GM19463 (cell line): Measurements from ENCODE around the gene IGLL1.
"Not testable (repeated sequence)": the region's sequence is repeated elsewhere in the genome, so short reads cannot be mapped to it uniquely, and the experiment has no call there.

Experiments used
- ATAC-seq: cut with Tn5 transposase; IDR thresholded peaks from one replicate; pipeline ENCODE4 v1.9.1; 2021; ENCODE audit warnings: mild to moderate bottlenecking, moderate library complexity; ENCODE audit not compliant: unreplicated experiment

The IGLL1 gene

DNA sequence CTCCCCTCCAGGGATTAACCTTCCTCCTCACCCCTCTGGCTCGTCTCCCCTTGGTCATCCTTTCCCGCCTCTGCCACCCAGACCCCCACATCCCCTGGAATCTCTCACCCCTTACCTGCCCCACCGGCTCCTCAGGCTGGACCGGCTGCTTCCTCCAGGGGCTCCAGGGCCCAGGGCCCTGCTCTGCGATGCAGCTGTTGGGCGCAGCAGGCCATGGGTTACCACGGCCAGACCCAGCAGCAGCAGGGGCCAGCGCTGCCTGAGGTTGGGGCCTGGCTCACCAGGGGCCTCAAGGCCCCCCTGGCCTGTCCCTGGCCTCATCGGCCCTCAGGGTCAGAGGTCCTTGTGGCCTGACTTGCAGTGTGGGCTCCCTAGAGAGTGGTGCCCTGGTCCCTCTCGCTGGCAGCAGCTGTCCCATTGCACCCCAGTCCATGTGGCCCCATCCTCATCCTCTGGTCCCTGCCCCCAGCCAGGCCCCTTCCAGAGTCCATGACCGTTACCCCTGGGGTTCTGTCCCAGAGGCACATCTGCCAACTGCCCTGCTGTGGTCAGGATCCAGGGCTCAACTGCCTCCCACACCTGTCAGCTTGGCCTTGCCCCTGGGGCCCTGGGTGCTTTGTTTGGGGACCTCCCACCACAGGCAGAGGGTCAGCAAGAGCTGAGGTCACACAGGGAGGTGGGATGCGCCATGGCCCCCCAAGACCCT, at the start of gene IGLL1:
Gene IGLL1, minus strand, starts transcription at position 421 of the 706 bp plus-strand sequence. Its CDS starts 100 bp downstream, at position 321.
- no peak for ATAC-seq

DNA sequence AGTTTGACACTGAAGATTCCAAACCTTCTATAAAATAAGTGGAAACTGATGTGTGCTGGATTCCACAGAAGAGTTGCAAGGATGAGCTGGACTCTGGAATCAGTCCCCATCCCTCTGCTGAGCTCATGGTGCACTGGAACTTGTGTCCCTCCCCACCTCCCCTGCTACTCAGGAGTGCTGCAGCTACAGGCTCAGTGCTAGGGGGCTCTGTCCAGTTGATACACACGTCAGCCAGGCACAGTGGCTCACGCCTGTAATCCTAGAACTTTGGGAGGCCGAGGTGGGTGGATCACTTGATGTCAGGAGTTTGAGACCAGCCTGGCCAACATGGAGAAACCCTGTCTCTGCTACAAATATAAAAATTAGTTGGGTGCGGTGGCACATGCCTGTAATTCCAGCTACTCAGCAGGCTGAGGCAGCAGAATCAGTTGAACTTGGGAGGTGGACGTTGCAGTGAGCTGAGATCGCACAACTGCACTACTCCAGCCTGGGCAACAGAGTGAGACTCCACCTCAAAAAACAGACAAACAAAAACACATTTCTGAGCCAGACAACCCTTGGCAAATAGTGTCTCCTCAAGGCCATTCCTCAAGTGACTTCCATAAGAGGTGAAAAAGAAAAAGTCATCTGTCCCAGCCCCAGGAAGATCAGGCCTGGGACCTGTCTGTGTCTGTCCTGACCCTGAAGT, 48.1 kb upstream of the IGLL1 start:
- ATAC-seq, result not testable (repeated sequence)

- ATAC-seq, result not testable (repeated sequence)
Observed at GRCh38 chr22:23627401-23628055, 47.4 kb upstream of the IGLL1 start.

DNA sequence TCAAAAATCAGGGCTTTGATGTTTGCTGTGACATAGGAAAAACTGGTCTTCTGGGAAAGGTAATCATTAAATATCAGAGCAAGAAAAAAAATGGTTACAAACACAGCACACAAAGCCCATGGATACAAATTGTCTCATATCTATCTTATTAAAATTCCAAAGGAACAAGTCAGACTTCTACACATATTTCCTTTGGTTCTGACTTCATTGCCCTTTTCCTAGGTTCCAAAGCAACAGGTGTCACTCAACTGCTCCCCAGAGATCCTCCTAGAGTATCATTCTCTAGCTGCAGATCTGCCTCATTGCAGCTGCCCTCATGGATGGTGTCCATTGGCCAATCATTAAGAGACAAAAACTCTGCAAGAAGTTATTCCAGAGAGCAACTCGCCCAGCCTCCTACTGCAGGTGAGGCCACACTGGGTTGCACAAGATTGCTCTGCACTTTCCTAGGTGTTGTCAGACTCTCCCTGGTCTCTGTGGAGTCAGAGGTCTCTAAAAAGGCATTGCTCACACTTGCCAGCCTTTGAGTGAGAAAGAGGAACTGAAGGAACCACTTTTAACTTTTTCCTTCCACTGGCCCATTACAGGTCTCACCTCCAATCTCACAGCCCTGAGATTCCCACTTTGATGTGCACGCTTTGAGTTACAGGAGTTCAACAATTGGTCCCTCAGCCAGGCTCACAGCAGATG, 46.3 kb upstream of the IGLL1 start:
- ATAC-seq, result no peak

DNA sequence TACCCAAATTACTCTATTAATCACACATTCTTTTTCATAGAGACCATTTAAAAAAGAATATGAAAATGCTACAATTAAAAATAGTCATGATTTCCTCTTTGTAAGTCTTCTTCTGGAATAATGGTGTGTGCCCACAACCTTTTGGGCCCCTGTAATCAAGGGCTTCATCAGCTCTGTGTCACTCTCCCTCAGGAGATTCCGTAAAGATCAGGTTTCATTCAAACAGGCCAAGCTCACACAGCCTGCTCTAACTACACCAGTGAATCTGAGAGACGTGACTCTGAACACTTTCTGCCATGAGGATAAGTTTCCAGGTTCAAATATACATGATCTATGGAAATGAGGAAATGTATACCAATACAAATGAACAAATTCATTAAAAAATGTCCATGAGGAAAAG, 42.5 kb upstream of the IGLL1 start:
- ATAC-seq, result no peak

- not testable (repeated sequence) for ATAC-seq
Observed at GRCh38 chr22:23621916-23622315, 41.8 kb upstream of the IGLL1 start.

- ATAC-seq, result no peak
Observed at GRCh38 chr22:23621082-23621780, 41.1 kb upstream of the IGLL1 start.

DNA sequence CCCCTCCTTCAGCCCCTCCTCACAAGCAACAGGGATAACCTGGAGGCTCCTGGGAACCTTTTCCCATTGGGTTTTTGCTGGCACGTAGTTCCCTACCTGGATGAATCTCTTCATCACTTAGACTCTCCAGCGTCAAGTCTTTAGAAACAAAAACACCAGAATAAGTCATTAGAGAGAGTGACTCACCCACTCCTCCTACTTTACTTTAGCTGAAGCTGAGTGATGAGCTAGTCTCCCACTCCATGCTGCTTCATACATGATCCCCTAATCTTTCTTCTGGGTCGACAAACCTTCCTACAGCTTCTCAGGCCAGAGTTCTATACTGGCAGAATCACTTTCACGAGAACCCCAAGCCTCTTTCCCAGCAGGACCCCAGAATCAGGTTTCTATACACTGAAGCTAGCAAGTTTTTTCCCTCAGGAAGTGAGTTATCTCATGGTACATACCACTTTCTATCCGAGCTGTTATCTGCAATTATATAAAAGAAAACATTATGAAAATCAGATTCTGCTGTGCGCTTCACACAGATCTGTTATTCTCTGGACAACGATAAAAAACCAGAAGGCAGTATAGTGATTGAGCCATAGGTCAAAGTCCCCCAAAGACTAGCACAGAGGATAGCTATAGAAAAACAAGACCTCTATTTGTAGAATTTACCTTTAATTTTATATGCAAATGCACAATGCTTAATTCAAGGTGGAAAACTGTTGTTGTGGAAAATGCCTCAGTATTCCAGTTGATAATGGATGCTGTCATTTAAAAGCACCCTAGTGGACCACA, 33.3 kb upstream of the IGLL1 start:
- ATAC-seq, result no peak

DNA sequence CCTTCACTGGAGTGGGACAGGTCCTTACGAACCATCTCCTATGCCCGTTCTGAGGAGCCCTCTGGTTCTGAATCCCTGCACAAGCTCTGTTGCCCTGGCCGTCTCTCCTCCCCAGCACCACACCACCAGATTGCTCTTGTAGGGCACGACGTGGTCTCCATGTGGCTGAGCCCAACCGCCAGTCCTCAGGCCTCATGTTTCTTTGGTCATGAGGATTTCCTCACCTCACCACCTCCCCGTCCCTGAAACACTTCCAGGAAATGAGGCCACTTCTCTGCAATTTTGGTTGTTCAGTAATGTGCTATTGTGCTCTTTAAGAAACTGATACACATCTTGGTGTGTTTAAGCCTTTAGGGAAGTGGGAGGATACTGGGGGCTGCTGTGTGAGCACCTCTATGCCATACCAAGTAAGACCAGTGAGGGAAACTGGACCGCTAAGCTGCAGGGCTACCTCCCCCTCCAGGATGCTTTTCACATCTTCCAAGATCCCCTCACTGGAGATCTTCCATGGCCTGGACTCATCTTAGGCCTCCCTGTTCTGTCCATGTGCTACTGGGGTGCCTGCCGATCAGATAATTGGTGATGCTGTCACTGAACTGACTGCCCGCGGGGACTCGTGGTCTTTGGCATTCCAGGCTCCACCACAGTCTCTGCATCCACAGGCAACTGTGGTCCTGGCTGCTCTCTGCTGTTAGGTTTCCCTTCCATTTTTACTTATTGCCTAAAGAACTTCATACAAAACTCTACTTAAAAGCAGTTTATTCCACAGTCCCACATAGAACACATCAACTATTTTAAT, 30.1 kb upstream of the IGLL1 start:
- ATAC-seq, result no peak

DNA sequence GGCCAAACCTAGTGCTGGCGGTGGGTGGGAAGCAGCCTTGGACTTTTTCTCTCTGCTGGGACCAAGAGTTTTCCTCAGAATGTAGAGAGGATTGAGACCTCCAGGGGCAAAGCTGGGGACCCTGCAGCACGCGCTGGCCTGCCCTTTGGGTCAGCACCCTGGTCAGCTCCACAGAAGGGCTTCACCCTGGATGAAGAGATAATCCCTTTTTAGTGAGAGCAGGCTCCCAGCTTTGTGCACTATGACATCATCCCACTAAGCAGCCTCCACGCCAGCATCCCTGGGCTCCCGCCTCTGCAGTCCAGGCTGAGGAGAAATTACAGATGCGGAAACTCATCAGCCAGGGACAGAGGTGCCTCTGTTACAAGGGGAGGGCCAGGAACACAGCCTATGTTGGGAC, 28.5 kb upstream of the IGLL1 start:
- ATAC-seq, result no peak

DNA sequence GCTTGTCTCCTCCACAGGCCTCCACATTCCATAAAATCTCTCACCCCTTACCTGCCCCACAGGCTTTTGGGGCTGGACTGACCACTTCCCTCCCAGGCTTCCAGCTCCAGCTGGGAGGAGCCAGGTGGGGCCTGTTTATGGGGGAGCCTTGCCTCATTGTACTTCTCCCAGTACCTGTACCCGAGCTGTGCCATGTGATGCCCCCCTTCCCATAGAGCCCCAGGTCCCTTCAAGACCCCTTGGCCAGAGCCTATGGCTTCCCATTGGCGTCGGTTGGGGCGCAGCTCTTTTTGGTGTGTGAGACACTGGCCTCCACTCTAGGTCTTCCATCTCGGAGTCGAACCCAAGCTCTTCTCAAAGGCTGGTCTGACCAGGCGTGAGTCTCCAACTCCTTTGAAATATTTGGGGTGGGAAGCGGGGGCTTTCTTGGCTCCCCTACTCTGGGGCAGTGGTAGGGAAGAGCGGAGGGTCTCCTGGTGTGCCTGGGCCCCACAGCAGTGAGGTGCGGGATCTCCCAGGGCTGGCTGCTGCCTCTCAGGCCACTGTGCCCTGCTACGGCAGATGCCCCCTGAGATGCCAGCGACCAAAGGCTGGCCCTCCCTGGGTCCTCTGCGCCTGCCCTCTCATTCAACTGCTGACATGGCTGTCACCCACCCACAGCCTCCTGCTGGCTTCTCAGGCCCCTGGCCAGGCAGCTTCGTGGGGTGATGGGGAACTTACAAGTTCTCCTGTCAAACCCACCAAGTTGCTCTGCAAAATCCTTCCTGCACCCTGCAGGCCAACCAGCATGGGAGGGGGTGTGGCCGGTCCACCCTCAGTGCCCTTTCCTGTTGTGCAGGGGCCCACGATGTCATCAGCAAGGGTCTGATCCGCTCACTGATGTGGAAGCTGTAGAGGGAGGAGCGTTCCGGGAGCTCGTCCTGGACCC, 26.4 kb upstream of the IGLL1 start:
- no peak for ATAC-seq

- no peak for ATAC-seq
Observed at GRCh38 chr22:23604939-23605712, 25.0 kb upstream of the IGLL1 start.

DNA sequence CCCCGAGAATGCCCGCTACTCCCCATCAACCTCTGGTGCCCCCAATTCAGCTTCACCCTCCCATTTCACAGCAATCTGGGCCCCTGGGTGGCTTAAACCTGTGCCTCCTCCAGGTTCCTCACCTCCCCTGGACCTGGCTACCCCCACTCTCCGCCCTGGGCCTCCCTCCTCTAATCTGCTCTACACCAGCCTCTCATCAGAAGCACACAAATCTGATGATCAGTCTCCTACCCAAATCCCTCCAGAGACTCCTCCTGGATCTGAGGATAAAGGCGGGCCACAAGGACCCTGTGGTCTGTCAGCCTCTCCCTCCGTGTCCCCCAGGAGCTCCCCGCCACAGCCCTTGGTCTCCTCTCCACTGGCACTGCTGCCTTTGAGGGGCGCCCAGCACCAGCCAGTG, 23.2 kb upstream of the IGLL1 start:
- ATAC-seq, result no peak

GRCh38 chr22:23598805-23599518, 18.9 kb upstream of the IGLL1 start:
- no peak for ATAC-seq

DNA sequence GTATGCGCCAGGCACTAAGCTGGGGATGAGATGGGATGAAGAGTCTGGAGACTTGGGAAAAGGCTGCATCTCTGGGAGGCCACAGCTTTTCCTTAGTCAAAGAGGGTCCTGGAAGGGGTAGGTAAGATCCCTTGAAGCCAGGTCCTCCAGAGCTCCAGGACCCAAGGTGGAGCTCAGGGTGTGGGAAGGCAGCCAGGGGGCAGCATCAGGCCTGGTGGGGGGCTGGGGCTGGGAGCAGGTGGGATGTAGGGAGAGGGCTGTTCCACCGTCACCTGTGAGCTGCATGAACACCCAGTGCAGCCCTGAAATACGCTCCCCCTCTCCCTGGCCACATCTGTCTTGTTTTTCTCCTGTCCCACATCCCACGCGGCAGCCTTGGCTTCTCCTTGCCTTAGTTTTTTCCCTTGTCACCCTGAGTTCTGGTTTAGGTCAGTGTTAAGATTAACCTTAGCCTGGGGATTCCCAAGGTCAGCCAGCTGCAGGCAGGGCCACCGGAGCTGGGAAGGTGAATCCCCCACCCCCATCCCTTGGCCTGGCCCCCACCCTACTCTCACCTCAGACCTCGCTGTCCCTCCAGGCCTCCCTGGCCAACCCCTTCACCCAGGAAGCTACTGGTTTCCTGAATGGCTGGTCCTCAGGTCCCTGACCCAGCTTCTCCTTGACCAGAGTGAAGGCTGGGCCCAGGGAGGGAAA, 17.6 kb upstream of the IGLL1 start:
- ATAC-seq, result not testable (repeated sequence)

DNA sequence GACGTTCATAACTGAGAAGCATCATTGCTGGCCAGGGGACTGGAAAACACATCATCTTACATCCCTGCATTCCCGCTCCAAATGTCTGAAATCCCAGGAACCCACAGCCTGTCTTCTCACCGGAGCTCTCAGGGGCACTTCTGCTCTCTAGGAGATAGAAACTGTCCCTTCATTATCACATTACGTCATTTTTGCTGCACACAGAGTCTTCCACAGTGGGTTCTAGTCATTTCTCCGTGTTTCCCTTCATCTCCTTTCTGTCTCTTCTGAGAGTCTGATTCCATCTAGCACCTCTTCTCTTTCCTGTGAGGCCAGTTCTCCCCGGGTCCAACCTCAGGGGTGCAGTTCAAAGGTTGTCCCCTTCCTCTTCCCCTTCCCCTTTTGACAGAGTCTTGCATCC, 15.8 kb upstream of the IGLL1 start:
- not testable (repeated sequence) for ATAC-seq
